ENCODE measurements around the gene SPATA19.
"Not testable (repeated sequence)": the region's sequence is repeated elsewhere in the genome, so short reads cannot be mapped to it uniquely, and the experiment has no call there.

SPATA19 gene, protein sequence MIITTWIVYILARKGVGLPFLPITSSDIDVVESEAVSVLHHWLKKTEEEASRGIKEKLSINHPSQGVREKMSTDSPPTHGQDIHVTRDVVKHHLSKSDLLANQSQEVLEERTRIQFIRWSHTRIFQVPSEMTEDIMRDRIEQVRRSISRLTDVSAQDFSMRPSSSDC

DNA sequence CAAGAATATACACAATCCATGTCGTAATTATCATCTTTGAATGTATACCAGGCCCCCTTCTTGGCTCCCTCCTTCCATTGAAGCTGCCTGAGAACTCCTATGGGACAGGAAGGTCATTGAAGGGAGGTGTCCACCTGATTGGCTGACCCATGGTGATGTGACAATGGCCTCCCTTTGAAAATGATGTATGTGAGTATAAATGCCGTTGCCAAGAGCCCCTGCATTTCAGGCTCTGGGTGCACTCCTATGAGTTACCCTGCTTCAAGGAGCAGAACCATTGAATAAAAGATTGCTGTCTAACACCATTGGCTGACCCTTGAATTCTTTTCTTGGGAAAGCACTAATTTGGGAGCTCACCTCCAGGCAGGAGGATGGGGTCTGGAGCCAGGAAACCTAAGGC lies at the start of gene SPATA19:
Gene SPATA19, minus strand, starts transcription at position 101 of the 400 bp plus-strand sequence. Its CDS starts 67 bp downstream, at position 34.
- DNase-seq (ENCODE audit: extremely low spot score, insufficient read length, low read depth), result no peak
- no peak for FAIRE-seq

DNA sequence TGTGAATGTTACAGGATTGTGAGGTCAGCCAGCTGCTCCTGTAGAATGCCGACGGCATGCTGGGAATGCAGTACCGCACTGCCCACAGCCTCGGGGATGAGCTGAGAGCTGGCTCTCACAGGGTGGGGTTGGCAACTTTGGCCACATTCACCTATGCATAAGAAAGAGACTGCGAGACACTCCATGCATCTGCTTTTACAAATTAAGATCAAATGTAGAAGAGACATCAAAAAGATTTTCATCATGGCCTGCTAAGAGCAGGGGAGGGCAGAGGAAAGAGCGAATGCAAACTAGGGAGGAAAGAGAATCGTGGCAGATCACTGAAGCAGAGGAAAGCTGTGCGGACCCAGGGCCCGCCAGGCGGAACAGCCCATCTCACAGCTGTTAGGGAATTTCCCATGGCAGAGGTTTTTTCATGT lies 49.8 kb upstream of the SPATA19 start:
- DNase-seq (ENCODE audit: extremely low spot score, insufficient read length, low read depth), result no peak
- FAIRE-seq, result peak; percentile 29

DNA sequence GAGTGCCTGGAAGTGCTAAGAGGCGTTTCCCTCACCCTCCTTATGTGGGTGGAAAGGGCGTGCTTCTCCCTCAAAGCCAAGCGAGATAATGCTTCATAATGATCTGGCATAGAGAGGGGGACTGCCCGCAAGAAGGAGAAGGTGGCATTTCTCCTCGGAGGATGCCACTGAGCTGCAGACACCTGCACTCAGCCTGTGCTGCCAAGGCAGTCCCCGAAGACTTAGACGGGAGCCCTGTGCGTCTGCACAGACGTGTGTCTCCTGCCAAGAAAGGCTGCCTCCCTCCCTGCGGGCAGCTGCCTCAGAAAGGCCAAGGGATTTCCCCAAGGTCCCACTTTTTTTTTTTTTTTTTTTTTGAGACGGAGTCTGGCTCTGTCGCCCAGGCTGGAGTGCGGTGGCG lies 48.1 kb upstream of the SPATA19 start:
- DNase-seq (ENCODE audit: extremely low spot score, insufficient read length, low read depth) (no peak), FAIRE-seq (no peak)

DNA sequence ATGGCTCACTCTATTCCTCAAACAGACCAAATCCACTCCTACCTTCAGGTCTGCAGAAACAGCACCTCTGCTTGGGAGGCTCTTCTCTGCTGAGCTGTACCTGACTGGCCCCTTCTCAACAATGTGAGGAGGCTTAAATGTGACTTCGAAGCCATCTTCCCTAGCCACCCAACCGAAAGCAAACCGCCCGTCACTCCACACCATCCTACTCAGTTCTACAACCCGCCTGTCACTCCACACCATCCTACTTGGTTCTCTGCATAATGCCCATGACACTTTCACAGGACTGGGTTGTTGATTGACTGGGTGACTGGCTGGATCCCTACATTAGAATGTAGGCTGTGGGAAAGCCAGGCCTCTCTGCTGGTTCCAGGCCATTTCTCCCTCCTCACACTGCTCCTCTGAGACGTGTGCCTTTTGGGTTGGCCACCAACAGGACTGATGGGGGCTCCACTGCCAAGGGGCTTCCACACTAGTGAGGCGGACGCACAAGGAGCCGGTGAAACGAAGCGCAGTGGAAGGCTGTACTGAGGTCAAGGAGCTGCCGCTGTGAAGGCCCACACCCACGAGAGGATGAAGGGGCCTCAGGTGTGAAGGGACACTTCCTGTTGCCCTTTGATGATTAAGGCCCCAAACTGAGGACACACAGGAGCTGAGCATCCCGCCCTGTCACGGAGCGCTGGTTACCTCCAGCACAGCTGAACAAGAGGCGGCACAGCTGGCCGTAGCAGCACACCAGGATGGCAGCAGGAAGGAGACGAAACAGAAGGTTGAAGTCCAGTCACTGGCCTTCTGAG lies 47.5 kb upstream of the SPATA19 start:
- no peak for DNase-seq (ENCODE audit: extremely low spot score, insufficient read length, low read depth)
- FAIRE-seq, result no peak

DNA sequence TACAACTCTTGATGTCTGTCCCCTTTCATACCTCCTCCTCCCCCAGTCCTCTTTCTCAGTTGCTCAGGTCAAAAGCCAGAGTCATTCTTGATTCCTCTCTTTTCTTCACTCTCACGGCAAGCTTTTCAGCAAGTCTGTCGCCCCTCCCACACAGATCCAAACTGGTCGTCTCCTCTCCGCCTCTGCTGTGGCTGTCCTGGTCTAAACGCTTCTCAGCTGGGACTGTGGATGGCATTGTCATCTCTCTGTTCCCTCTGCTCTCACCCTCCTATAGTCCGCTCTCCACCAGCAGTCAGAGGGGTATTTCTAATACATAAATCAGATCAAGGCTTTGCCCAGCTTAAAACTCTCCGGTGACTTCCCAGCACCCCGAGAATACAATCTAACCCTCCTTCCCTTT lies 46.8 kb upstream of the SPATA19 start:
- DNase-seq (ENCODE audit: extremely low spot score, insufficient read length, low read depth) (no peak), FAIRE-seq (no peak)

DNA sequence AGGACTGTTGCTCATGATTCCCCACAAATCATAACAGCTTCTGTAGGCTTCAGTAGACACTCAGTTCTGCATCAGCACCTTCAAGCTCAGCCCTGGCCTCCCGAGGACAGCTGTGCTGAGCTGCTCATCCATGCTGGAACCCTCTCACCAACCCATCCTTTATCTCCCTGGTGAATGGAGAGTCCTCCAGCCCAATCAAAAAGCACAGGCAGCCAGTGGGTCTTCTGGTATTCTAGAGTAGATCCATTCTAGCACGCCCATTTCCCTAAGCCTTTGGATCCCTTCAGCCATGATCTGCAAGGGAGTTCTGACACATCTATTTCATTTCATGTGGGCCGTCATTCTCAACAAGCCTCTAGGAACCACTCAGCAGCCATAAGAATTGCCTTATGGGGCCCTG lies 44.6 kb upstream of the SPATA19 start:
- DNase-seq (ENCODE audit: extremely low spot score, insufficient read length, low read depth), result no peak
- no peak for FAIRE-seq

DNA sequence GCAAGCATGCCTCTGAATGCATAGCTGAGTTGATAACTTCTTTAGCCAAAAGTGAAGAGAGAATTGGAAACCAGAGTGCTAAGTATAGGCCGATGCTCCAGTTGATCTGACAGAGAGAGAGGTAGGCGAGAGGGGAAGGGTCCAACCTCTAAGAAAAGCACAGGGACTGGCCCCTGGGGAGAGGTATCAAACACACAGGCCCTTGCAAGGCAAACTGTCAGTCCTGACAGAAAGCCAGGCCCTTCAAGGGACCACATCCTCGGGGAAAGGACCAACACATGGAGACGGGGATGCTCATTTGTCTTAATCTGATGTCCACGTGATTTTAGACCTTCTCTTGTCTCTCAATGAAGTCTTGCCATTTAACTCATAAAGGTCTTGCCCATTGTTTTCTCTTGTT lies 43.9 kb upstream of the SPATA19 start:
- FAIRE-seq (no peak), DNase-seq (ENCODE audit: extremely low spot score, insufficient read length, low read depth) (no peak)

DNA sequence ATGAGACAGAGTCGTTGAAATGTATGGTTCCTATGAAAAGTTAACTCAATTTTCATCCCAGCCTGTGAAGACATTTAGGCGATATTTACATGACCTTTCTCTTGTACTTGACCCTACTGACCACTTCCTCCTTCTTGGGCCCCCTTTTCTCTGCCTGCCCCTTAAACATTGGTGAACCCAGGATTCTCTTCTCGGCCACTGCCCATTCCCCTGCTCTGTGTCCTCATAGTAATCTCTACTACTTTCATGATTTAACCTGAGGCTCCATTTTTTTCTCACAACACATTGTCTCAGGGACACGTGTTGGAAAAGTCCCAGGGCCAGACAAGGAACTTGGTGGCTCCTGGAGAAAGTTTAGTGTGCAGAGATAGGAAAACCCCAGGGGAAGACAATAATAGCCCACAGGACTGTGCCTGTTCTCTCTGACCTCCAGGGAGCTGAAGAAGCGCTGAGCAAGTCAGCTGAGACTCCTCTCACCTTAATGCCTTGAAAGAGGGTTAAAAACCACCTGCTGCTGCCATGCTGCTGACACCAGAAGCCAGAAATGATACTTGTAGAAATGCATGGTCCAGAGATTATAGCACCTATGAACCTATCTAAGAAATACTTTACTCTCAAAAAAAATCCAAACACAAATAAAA lies 42.5 kb upstream of the SPATA19 start:
- FAIRE-seq, result no peak
- DNase-seq (ENCODE audit: extremely low spot score, insufficient read length, low read depth), result no peak

DNA sequence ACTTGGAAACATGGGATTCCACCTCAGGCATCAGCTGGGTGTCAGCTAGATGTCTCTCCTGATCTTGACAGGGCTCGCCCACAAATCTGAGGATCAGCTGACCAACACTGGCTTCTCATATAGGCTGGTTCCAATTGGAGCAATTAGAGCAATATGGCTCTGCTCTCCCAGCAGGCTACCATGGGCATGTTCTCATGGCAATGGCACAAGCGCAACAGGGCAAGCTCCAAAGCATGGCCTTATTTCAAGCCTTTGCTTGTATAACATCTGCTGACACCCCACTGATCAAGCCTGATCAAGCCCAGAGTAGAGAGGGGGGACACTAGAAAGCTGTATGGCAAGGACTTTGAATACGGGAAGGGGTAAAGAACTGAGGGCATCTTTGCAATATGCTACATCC lies 40.7 kb upstream of the SPATA19 start:
- DNase-seq (ENCODE audit: extremely low spot score, insufficient read length, low read depth), result no peak
- no peak for FAIRE-seq

DNA sequence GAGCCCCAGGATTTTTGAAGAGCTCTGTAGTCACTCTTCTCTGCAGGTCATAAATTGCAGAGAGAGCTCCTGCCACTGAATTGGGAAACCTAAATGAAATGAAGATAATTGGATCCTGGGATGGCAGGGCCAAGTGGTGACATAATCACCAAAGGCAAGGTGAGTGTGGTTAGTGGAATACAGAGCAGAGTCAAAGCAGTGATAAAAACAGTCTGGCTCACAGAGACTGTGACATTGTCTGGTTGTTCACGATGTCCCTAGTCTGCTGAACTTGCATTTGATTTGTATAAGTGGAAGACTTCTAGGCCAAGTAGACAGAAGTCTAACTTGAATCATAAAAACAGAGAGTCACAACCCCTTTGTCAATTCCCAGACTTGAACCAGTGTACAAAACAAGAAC lies 26.8 kb upstream of the SPATA19 start:
- no peak for DNase-seq (ENCODE audit: extremely low spot score, insufficient read length, low read depth)
- FAIRE-seq, result no peak

DNA sequence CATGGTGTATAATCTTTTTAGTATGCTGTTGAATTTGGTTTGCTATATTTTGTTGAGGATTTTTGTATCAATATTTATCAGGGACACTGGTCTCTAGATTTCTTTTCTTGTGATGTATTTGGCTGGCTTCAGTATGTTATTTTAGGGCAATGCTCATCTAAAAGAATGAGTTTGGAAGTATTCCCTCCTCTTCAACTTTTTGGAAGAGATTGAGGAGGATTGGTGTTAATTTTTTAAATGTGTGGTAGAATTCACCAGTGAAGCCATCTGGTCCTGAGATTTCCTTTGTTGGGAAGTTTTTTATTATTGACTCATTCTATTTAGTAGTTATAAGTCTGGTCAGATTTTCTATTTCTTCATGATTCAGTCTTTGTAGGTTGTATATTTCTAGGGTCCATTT lies 22.1 kb upstream of the SPATA19 start:
- DNase-seq (ENCODE audit: extremely low spot score, insufficient read length, low read depth), result no peak
- no peak for FAIRE-seq

DNA sequence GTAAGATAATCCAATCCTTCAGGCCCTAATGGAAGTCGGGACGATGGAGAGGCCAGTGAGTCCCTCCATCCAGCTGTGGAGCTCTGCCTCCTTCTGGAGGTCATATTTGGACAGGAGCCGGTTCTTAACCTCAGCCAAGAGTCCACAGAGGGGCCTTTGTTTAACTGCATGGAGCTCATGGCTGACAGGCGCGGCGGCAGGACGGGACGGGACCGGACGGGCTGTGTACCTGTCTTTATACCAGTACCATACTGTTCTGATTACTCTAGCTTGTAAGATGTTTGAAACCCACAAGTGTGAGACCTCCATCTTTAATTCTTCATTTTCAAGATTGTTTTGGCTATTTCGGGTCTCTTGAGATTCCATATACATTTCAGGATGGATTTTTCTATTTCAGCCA lies 20.2 kb upstream of the SPATA19 start:
- DNase-seq (ENCODE audit: extremely low spot score, insufficient read length, low read depth) (no peak), FAIRE-seq (no peak)

DNA sequence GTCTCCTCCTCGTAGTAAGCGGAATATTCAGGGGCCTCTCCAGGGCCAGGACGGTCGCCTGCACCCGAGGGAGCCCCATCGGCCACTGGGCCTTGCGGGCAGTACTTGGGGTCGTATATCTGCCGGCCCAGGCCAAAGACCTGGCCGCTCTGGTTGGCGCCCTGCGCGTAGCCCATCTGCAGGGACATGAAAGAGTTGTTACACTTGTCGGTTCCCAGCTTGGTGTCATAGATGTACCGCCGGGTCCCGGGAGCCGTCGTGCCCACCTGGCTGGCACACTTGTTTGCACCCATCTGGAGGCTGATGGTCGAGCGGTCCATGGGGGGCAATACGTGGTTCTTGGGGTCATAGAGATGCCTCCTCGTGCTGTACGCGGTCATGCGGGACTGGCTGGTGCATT lies 19.4 kb upstream of the SPATA19 start:
- FAIRE-seq, result no peak
- no peak for DNase-seq (ENCODE audit: extremely low spot score, insufficient read length, low read depth)

DNA sequence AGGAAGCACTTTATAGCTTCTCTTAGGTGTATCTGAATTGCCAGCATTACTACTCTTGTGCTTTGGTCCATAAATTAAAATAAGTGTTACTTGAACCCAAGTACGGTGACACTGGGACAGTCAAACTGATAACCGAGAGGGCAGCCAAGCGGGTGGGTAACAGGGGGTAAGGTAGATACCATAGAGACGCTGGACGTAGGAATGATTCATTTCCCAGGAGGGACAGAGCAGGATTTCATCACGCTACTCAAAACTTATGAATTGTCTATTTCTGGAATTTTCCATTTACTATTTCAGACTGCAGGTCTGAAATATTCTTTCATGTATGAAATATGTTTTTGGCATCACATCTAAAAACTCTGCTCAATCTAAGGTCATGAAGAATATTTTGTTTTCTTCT lies 14.8 kb upstream of the SPATA19 start:
- DNase-seq (ENCODE audit: extremely low spot score, insufficient read length, low read depth) (no peak), FAIRE-seq (no peak)

DNA sequence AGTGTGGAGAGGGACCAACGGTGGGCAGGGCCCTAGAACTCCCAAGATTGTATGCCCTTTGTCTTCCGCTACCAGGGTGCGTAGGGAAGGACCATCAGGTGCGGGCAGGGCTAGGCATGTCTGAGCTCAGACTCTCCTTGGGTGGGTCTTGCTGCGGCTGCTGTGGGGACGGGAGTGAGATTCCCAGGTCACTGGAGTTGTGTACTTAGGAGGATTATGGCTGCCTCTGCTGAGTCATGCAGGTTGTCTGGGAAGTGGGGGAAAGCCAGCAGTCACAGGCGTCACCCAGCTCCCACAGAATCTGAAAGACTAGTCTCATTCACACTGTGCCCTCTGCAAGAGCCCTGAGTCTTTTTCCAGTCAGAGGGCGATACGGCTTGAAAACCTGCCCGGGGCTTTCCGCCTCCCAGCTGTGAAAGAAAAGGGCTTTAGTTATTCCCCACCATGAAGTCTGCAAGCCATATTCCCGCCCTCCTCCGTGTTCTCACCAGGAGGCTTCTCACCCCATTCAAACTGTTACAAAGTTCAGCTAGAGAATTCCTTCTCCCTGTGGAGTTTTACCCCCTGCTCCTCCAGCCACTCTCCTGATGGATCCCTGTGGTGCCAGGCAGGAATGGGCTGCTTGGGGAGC lies 9.1 kb upstream of the SPATA19 start:
- DNase-seq (ENCODE audit: extremely low spot score, insufficient read length, low read depth); FAIRE-seq: not testable (repeated sequence)

DNA sequence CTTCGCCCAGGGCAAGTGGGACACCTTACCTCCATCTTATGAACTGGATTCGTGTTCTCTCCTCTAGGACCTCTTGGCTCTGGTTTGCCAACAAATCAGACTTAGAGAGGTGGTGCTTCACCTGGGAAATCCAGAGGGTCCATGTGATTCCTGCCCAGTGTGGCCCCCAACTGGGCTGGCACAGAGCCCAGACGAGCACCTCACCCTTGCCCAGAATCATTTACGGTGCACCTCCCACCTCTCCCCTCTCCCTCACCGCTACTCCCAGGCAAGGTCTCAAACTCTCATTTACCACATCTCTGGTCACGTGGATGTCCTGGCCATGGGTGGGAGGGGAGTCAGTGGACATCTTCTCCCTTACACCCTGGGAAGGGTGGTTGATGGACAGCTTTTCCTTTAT lies 1.1 kb downstream of the SPATA19 start:
- DNase-seq (ENCODE audit: extremely low spot score, insufficient read length, low read depth) (no peak), FAIRE-seq (no peak)

DNA sequence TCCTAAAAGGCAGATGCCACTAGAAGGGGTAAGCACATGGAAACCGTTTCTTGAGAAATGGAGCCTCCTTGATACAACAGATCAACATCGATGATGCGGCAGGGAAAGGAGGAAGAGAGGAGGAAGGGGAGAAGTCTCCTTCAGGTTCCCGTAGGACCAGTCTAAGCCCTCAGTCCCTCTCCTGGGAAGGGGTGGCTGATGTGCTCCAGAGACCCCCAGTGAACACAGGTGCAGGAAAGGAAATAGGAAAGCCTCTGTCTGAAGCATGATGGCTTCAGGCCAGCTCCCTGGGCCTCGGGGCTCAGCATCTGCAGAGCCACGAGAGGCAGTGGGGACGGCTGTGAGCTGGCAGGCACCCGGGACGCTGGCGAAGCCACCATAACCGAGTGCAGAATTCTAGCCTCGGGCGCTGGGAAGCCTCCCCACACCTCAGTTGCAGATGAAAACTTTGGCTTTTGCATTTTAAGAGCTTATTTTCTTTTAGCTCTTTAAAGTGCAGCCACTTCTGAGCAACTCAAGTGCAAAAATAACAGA lies 1.8 kb downstream of the SPATA19 start:
- no peak for FAIRE-seq

DNA sequence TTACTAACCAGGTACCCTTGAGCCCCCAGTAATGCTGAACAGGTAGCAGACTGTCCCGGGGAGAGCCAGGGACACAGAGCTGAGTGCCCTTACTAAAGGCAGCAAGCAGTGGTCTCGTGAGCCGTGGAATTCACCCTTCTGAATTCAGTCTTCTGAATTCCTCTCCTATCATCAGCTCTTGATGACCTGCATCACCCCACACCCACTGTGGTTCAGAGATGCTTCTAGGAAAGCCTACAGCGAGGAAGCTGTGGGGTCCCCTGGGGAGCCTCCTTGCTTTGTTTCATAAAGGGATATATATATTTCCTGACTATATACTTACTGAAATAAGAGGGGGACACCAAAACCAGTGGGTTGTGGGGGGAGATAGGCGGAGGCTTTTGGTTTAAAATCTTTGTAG lies 2.6 kb downstream of the SPATA19 start:
- FAIRE-seq, result no peak

More for the DNA sequence above, 1.8 kb downstream of the SPATA19 start:
- DNase-seq (ENCODE audit: extremely low spot score, insufficient read length, low read depth), result no peak

DNA sequence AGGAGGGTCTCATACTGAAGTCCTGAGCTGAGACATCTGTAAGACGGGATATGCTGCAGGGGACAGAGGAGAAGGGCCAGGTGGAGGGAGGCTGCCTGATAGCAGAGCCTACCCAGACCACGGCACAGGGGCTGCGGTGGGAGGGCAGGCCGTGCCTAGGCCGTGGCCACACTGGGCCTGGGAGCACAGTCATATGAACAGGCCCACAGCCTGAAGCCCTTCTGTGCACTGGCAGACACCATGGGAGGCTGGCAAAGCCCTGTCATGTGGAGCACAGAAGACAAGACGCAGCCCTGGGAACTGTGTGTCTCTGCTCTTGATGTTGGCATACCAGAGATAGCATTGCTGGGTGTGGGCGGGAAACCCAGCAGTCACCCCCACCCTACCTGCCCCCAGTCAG lies 3.3 kb downstream of the SPATA19 start:
- no peak for FAIRE-seq
- no peak for DNase-seq (ENCODE audit: extremely low spot score, insufficient read length, low read depth)

More for the DNA sequence above, 2.6 kb downstream of the SPATA19 start:
- DNase-seq (ENCODE audit: extremely low spot score, insufficient read length, low read depth), result no peak

DNA sequence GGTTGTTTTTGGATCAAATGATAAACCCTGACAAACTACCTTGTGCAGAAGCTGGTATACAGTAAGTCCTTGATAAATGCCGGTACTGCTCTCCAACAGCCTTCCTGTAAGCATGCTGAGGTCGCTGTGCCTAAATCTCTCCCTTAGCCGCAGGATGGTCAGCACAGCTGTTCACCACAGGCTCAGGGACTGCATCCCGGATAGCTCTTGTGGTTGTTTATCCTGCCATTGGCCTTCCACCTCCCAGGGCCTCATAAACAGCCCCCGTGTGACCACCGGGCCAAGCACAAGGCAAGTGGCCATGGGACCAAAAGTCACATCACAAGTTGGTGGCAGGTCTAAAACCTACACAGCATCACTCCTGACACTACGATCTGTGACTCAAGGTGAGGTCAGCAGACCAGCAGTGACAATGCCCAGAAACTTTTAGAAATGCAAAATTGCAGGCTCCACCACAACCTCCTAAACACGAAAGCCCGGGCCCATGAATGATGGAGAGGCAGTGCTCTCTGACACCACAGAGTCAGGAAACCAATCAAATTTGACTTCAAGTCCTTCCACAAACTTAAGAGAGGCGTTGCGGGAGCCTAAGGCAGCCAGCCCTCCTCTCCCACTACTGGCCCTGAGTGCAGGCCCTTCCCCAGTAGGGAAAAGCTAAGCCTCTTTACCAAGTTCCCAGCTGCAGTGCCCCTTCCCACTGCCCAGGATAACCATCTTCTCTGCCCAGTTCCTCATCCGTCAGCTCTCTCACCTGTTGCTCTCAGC lies 3.9 kb downstream of the SPATA19 start:
- DNase-seq (ENCODE audit: extremely low spot score, insufficient read length, low read depth) (no peak), FAIRE-seq (no peak)
